ENCODE data around the gene FBXO39.

GRCh38 chr17:6799738-6800137 lies 23.7 kb downstream of the FBXO39 start:
- no peak for TF ChIP-seq CTCF (IDR thresholded peaks at IDR 0.05; ENCODE audit: insufficient read depth, low read length, poor library complexity, severe bottlenecking)
- no peak for TF ChIP-seq EZH2phosphoT487 (conservative IDR thresholded peaks at IDR 0.05; ENCODE audit: low read length)
